ENCODE measurements around the gene HCN1.

The HCN1 gene

DNA sequence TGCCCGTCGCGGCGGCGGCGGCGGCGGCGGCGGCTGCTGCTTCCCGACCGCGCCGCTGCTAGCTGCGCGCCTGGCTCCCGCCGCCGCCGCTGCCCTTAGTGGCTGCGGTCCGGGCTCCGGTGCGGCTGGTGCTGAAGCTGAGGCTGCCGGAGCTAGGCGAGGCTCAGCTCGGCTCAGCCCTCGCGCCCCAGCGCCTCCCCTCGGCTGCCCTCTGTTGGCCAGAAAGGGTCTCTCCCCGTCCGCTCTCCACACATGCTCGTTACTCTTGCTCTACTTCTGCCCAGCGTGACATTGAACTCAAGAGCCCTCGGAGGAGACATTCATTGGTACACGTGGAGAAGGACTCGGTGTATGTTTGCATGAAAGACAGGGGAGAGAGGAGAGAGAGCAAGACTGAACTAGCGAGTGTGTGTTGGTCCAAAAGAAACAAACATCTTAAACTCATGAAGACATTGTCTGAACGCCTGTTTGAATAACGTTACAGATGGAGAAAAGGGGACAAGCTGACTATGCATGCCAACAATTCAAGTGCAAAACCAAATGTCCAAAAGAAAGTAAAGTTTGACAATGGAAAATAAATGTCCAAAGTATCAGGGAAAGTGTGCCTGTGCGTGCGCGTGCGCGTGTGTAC is at the start of gene HCN1:
HCN1 (minus strand) TSS at position 175 of the 631 bp plus-strand sequence.
- DNase-seq: no peak

DNA sequence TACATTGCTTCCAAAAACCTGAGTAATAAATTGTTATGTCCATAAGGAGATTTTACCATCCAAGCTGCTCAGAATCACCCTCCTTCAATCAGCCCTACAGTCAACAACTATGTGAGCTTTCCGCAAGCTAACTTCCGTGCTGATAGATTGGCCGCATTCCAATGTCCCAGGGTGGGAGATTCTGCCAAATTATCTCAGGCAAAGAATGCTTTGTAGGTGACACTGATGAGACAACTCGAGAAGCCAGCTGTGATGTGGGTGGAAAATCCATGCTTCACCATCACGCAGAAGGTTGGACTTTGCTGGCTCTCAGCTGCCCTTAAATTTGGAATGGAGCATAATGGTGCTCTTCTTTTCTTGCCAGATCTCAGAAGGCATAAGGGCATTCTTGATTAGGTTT is 44.9 kb upstream of the HCN1 start:
- DNase-seq: no peak

DNA sequence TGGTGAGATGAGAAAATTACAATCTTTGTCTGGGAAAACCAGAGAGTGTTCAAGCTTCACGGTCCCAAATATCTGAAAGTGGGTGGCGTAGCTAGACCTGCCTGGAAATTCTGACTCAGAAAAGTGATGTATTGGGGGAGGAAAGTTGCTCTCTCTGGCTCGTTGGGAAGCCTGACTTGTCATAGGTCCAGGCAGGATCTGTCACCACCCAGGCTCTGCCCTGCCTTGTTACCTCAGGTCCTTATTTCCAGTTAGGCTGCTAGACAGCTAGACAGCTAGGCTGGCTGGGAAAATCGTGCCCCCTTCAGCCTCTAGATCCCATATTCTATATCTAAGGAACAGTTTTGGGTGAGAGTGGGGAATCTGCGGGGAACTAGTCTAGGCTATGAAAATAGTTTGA is 41.0 kb upstream of the HCN1 start:
- no peak for DNase-seq

DNA sequence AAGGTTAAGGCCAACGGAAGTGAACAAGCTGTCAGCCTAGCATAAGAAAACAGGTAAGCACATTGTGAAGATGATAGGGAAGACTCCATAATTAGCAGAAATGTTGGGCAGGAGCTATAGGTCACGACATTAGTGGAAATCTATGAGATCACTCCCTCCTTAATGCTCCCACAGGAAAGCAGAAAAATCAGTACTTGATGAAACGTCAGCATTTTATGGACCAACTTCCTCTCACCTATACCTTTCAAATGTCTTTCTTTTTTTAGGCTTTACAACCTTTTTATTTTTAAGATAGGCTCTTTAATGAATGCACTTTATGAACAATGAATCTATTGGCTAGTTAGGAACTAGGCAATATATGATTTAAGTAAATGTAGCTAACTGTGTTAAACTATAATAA is 29.4 kb upstream of the HCN1 start:
- no peak for DNase-seq

DNA sequence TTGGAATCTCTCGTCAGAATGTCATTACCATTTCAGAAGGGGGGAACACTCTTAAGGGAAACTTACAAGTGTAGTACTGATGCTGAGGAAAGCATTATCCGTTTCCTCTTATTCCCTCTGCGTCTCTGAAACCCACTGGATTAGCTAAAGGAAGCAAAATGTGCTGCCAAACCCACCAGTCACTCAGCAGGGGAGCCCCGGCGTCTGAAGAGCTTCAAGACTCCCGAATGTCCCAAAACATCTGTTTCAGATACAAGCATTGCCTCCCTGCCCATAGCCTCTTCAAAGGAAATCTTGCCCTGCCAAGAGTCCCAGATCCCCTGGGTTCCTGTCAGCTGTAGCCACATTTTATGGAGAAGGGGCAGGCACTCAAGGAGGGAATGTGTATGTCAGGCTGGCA is 1.0 kb upstream of the HCN1 start:
- no peak for DNase-seq

GRCh38 chr5:45695804-45696156 is 400 bp downstream of the HCN1 start:
- DNase-seq: no peak

DNA sequence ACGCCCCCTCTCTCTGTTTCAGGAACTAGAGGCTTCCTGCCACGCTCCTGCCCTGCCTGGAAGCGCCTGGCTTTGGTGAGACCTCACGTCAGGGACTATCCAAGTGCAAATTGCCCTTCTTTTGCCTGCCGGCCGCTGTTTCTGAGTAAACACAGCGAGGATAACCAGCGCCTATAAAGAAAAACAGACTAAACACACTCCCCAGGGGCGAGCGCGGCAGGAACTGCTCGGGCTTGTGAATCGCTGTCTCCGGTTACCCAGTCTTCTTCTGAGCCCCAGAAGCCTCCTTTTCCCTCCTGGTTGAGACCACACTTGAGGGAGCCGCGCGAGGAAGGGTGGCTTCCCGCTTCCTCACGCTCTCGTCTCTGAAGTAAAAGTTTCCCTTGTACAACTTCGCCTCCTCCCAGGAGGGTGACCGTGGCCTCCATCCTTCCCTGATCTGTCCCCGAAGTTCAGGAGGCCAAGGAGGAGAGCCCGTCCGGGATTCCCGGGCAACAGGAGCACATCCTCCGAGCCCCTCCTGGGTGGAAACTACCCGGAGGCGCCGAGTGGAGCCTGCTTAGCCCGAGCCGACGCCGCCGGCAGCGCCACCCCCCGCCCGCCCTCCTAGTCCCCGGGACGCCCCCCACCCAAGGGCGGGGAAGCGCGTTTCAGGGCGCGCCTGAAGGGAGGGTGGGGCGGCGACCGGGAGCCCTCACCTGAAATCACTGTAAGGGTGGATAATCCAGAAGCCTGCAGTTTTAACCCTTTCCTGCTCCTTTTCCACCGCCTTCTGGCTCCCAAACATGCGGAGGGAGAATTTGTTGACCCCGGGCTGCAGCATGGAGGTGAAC is 993 bp downstream of the HCN1 start:
- no peak for DNase-seq

- no peak for DNase-seq
Measured at GRCh38 chr5:45694255-45694814, 1.8 kb downstream of the HCN1 start.

- DNase-seq: no peak
Measured at GRCh38 chr5:45692481-45692880, 3.7 kb downstream of the HCN1 start.

GRCh38 chr5:45691656-45692055 is 4.5 kb downstream of the HCN1 start:
- DNase-seq: no peak

GRCh38 chr5:45687701-45688100 is 8.5 kb downstream of the HCN1 start:
- no peak for DNase-seq

- DNase-seq: no peak
Measured at GRCh38 chr5:45686620-45687019, 9.6 kb downstream of the HCN1 start.

DNA sequence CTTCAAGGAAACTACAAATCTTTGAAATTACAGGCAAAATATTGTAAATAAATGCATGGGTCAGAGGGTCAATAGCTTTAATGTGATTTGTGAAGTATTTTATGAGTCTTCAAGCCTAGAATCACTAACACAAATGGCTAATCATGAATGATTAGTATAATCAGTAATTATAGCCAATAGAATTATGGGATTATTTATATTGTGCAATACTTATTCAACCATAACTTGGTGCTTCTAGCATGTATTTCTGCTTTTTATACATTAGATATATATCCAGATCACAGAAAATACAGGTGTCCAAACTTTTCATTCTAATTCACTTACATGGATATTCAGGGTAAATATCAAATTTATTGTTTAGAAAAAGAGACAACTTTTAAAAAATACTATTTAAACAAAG is 12.1 kb downstream of the HCN1 start:
- DNase-seq: no peak

GRCh38 chr5:45680950-45681349 is 15.2 kb downstream of the HCN1 start:
- DNase-seq: no peak

- DNase-seq: no peak
Measured at GRCh38 chr5:45677524-45677923, 18.7 kb downstream of the HCN1 start.

GRCh38 chr5:45672271-45672670 is 23.9 kb downstream of the HCN1 start:
- no peak for DNase-seq

GRCh38 chr5:45648744-45649143 is 47.4 kb downstream of the HCN1 start:
- no peak for DNase-seq

DNA sequence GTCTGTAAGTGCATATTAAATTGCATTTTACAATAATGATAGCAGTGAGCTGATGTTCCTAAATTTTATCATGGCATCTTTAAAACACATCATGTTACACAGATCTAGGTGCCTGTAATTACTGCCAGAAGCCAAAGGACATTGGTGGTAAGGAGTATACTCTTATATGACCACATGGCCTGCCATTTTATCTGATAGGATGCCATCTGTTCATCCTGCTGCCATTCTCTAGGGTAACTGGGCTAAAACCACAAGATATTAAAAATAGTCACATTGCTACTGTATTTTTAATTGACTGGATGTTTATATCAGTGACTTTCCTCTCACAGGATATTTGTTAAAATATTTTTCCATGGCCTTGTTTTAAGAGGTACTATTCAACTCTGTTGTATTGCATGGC is 53.1 kb downstream of the HCN1 start:
- DNase-seq: no peak

- DNase-seq: no peak
Measured at GRCh38 chr5:45642370-45642769, 53.8 kb downstream of the HCN1 start.

- DNase-seq: no peak
Measured at GRCh38 chr5:45639040-45639439, 57.1 kb downstream of the HCN1 start.

DNA sequence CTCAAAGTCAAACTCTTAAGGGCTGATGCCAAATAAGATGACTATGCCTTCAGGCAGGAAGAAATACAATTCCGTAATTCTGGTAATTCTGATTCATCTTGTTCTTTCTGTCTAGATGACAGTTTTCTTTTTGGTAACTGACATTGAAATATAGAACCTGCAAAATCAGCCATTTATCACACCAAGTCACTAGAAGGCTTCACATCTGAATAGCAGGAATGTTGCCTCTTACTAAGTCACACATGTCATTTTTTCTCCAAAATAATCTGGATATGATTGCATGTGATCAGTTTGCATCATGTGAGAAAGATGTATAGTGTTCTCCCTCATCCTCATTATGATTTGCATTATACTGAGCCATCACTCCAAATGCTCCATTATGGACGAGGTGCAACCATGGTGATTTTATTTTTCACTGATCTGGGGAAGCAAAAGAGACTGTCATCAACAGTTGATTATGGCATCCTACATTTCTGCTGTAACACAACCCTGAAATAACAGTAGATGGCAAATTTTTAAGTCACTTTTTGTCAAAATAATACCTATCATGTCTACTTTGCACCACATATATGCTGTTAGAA is 69.0 kb downstream of the HCN1 start:
- no peak for DNase-seq

DNA sequence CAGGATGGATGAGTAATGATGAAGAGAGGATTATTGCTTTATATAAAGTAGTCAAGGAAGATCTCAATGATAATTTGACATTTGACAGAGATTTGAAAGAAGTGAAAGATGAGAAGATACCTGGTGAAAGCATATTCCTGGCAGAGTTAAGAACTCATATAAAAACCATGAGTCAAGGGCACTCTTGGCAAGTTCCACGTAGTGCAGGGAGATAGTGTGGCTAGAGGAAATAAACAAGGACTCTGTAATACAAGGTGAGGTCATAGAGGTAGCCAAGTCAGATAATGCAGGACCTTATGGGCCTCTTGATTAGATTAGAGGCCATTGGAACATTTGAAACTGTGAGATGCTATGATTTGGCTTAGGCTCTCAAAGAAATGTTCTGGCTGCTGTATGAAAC is 72.3 kb downstream of the HCN1 start:
- no peak for DNase-seq

GRCh38 chr5:45622365-45622764 is 73.8 kb downstream of the HCN1 start:
- no peak for DNase-seq

DNA sequence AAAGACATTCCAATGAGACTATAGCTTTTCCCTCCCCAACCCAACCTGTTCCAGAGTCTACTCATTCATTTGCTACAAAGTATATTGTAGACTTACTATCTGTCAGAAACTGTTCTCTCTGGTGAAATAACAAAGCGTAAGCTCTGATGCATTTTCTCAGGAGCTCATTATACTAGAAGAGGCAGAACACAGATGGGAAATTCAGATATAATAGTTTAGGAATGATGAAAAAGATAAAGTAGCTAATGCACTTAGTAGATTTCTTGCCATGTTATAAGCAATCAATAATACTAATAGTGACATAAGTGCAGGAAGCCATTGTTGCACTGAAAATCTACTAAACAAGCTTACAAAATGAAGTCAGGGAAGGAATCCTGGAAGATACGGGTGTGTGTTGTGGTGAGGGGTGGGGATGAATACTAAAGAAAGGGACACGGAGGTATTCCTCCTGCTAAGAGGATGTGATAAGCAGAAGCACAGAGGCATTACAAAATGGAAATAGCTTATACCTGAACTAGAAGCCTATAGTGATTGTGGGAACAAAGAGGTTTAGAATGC is 78.2 kb downstream of the HCN1 start:
- no peak for DNase-seq
